B cell (primary cell): Measurements from ENCODE around the gene FOSB. TPM values are rescaled to one million over a fixed set of nuclear protein-coding genes. Genes with fewer than 3 reads are reported as not detected.
A peak's percentile ranks its signal among the peaks of the same experiment; 100 is the strongest.

Experiments used
- ATAC-seq: fragments of 200-7000 bp; cut with Tn5 transposase; one replicate; pipeline ENCODE4 v1.10.0; 2021; ENCODE audit warnings: low read depth, mild to moderate bottlenecking, moderate number of reproducible peaks, moderate library complexity
- CTCF ChIA-PET: fragments of 350-600 bp; sonication (Branson Sonifier 250); formaldehyde crosslinking; loops from one replicate; lab custom pipeline; 2021; ENCODE audit warnings: antibody characterized with exemption, inconsistent platforms; lab: Charles Lee
- POLR2A ChIA-PET: fragments of 350-600 bp; sonication (Branson Sonifier 250); formaldehyde crosslinking; loops from one replicate; lab custom pipeline; 2021; ENCODE audit warnings: antibody characterized with exemption; lab: Charles Lee
- DNase-seq: peaks from one replicate; pipeline ENCODE4 v3.0.0; 2013
- H2AFZ ChIP-seq: 2 replicates; pipeline ENCODE4 v1.6.1; 2012; ENCODE audit warnings: mild to moderate bottlenecking, low read depth, low read length; ENCODE audit not compliant: insufficient read depth, poor library complexity, severe bottlenecking
- H3K27ac ChIP-seq, 2 donors: 1 replicate in 1 of 2; 2 replicates in 1 of 2; pipeline ENCODE4 v1.5.1; 2012 to 2013; ENCODE audit warnings: low read length in 2 of 2, mild to moderate bottlenecking in 2 of 2, moderate library complexity in 1 of 2
- H3K27me3 ChIP-seq, 4 experiments: fragments of 200-600 bp in 1 of 4; sonication (generic) in 1 of 4; replicated peaks in 1 of 4; 1 replicate in 2 of 4; 2 replicates in 2 of 4; pipeline versions ENCODE4 v1.6.1 to v1.7.0; 2013 to 2016; ENCODE audit warnings: low read length in 3 of 4, mild to moderate bottlenecking in 2 of 4, mixed read lengths in 1 of 4, moderate library complexity in 1 of 4; ENCODE audit not compliant: insufficient read depth in 4 of 4, control insufficient read depth in 3 of 4; ENCODE audit errors: control extremely low read depth in 1 of 4
- H3K36me3 ChIP-seq, 2 experiments: replicated peaks in 1 of 2; 1 replicate in 1 of 2; 2 replicates in 1 of 2; pipeline versions ENCODE4 v1.6.1 to v1.7.1; 2013; ENCODE audit warnings: low read length in 1 of 2; ENCODE audit not compliant: insufficient read depth in 2 of 2, control insufficient read depth in 1 of 2; ENCODE audit errors: control extremely low read depth in 1 of 2, extremely low read depth in 1 of 2
- H3K4me1 ChIP-seq, 2 donors: fragments of 200-600 bp in 1 of 2; sonication (generic) in 1 of 2; 1 replicate in 1 of 2; 2 replicates in 1 of 2; pipeline versions ENCODE4 v1.5.1 to v1.6.1; 2013 to 2017; ENCODE audit warnings: low read length in 2 of 2; ENCODE audit not compliant: control insufficient read depth in 2 of 2, insufficient read depth in 2 of 2
- H3K4me2 ChIP-seq: replicated peaks from 2 replicates; pipeline ENCODE3; 2012; ENCODE audit warnings: mild to moderate bottlenecking, low read depth, low read length; ENCODE audit not compliant: poor library complexity, severe bottlenecking
- H3K4me3 ChIP-seq, 5 experiments: fragments of 200-600 bp in 1 of 5; sonication (generic) in 1 of 5; 1 replicate in 3 of 5; 2 replicates in 2 of 5; pipeline versions ENCODE4 v1.5.1 to v1.7.0; 2011 to 2016; ENCODE audit warnings: low read length in 4 of 5, mild to moderate bottlenecking in 4 of 5, low read depth in 2 of 5, control low read depth in 1 of 5, moderate library complexity in 1 of 5; ENCODE audit not compliant: insufficient read depth in 1 of 5; ENCODE audit errors: control extremely low read depth in 1 of 5, extremely low read depth in 1 of 5
- H3K79me2 ChIP-seq: fragments of 200-600 bp; sonication (generic); one replicate; pipeline ENCODE4 v1.6.0; 2016; ENCODE audit warnings: low read length; ENCODE audit not compliant: control insufficient read depth, insufficient read depth
- H3K9ac ChIP-seq: fragments of 200-600 bp; sonication (generic); 2 replicates; pipeline ENCODE4 v1.6.1; 2017; ENCODE audit warnings: mild to moderate bottlenecking, low read length, moderate library complexity
- H3K9me3 ChIP-seq, 3 donors: one replicate each; pipeline versions ENCODE4 v1.6.1 to v1.7.1; 2013; ENCODE audit warnings: low read length in 2 of 3; ENCODE audit not compliant: control insufficient read depth in 2 of 3, insufficient read depth in 1 of 3; ENCODE audit errors: control extremely low read depth in 1 of 3
- H4K20me1 ChIP-seq: 2 replicates; pipeline ENCODE4 v1.6.0; 2012; ENCODE audit warnings: mild to moderate bottlenecking, low read length; ENCODE audit not compliant: insufficient read depth, control insufficient read depth, poor library complexity, severe bottlenecking
- H3K27ac Mint-ChIP-seq: one replicate; pipeline ENCODE4 v1.8.0; 2021; ENCODE audit warnings: mixed read lengths
- H3K27me3 Mint-ChIP-seq: one replicate; pipeline ENCODE4 v1.8.0; 2021; ENCODE audit warnings: mixed read lengths
- H3K4me1 Mint-ChIP-seq: one replicate; pipeline ENCODE4 v1.8.0; 2021; ENCODE audit warnings: mixed read lengths
- H3K4me3 Mint-ChIP-seq: one replicate; pipeline ENCODE4 v1.8.0; 2021; ENCODE audit warnings: mixed read lengths
- H3K9me3 Mint-ChIP-seq: one replicate; pipeline ENCODE4 v1.8.0; 2022; ENCODE audit warnings: mixed read lengths; ENCODE audit not compliant: insufficient read depth
- CTCF ChIP-seq: fragments of 200-600 bp; IDR thresholded peaks from one replicate; pipeline ENCODE4 v1.8.0; 2022; ENCODE audit warnings: antibody characterized with exemption, mild to moderate bottlenecking
- EZH2 ChIP-seq: IDR thresholded peaks from 2 replicates; pipeline ENCODE4 v1.6.1; 2012; ENCODE audit warnings: borderline replicate concordance, low read depth, mild to moderate bottlenecking, moderate library complexity, low read length; ENCODE audit not compliant: insufficient read depth, poor library complexity, severe bottlenecking
- WGBS: methylation state at CpG from one replicate; pipeline ENCODE4 v1.1.5; 2013; ENCODE audit warnings: missing lambda C conversion rate; ENCODE audit not compliant: insufficient coverage; 5-methylcytosine and 5-hydroxymethylcytosine counted together
- intact Hi-C: fragments of 100-400 bp; cut with micrococcal nuclease; formaldehyde crosslinking; loops from one replicate; pipeline ENCODE4 v1.10.0; 2022
- polyA plus RNA-seq: library from polyadenylated mRNA; depleted of rRNA; stranded (reverse); fragments of >200 nt; gene quantifications from 2 replicates; pipeline ENCODE4 v1.2.3, GENCODE V29; 2012
- total RNA-seq, 2 donors: library from RNA; stranded (reverse); fragments of 120-200 nt in 1 of 2; gene quantifications; 1 replicate in 1 of 2; 2 replicates in 1 of 2; pipeline versions ENCODE4 v1.2.3 to v1.2.4, GENCODE V29; 2013 to 2022

Gene FOSB
- total and polyA plus RNA-seq, 2 donors (not counting 1 experiment from before 2014, with no cell fraction given), result 39.6 to 2,860 TPM

GRCh38 chr19:45517238-45517637 is 49.4 kb downstream of the FOSB start:
- H3K27ac ChIP-seq, result no peak overlapping the region
- Mint-ChIP-seq H3K4me3 (no peak overlapping the region), H3K4me1 (peaks cover 45% of the 10 kb centered on the region), H3K9me3 (no peaks in the 10 kb centered on the region), H3K27ac (peak overlapping the region; percentile 59), H3K27me3 (no peaks in the 10 kb centered on the region)
- peaks cover 41 to 43% of the 10 kb centered on the region in 2 donors for H3K4me1 ChIP-seq
- H3K79me2 ChIP-seq, result peaks cover 41% of the 10 kb centered on the region
- CTCF ChIA-PET, result interaction anchor here (0.5 kb wide), 1 partner anchor 26 kb away, joined by 3 read pairs; no protein-coding TSS in a partner anchor
- H4K20me1 ChIP-seq, result peaks cover 53% of the 10 kb centered on the region
- DNase-seq (no peak), ATAC-seq (no peak)
- H3K4me2 ChIP-seq, result no peak overlapping the region
- intact Hi-C loops, result no loop called here
- no peak overlapping the region for H2AFZ ChIP-seq
- no peak for TF ChIP-seq CTCF
- no peak for TF ChIP-seq EZH2
- no peak overlapping the region for H3K9ac ChIP-seq
- POLR2A ChIA-PET, result interaction anchor here (0.7 kb wide), 1 partner anchor 77 kb away, joined by 3 read pairs; no protein-coding TSS in a partner anchor
- H3K27me3 ChIP-seq, result no peaks in the 10 kb centered on the region
- H3K36me3 ChIP-seq, result peaks cover 0 to 35% of the 10 kb centered on the region in 2 experiments
- no peaks in the 10 kb centered on the region for H3K9me3 ChIP-seq
- H3K4me3 ChIP-seq, result no peak overlapping the region
- 81% methylated on average over 6 of the region's 7 CpGs for WGBS

GRCh38 chr19:45517641-45518468 is 50.1 kb downstream of the FOSB start:
- POLR2A ChIA-PET, result no interaction called here
- ATAC-seq, result no peak

More at GRCh38 chr19:45517641-45518468, 50.1 kb downstream of the FOSB start:
- CTCF ChIA-PET, result interaction anchor here (0.5 kb wide), 1 partner anchor 25 kb away, joined by 3 read pairs; no protein-coding TSS in a partner anchor
- Histone ChIP-seq H3K4me3 (no peak overlapping the region), H3K36me3 (peaks cover 0 to 40% of the 10 kb centered on the region in 2 experiments), H3K4me1 (peaks cover 35 to 37% of the 10 kb centered on the region in 2 donors), H3K27me3 (no peaks in the 10 kb centered on the region), H2AFZ (no peak overlapping the region), H4K20me1 (peaks cover 51% of the 10 kb centered on the region), H3K9ac (no peak overlapping the region), H3K9me3 (no peaks in the 10 kb centered on the region), H3K79me2 (peaks cover 35% of the 10 kb centered on the region), H3K4me2 (no peak overlapping the region), H3K27ac (no peak overlapping the region)
- intact Hi-C loops, result no loop called here
- H3K9me3 Mint-ChIP-seq, result no peaks in the 10 kb centered on the region
- WGBS, result 90% methylated on average over 37 of the region's 50 CpGs
- DNase-seq, result no peak
- peaks cover 43% of the 10 kb centered on the region for H3K4me1 Mint-ChIP-seq
- no peaks in the 10 kb centered on the region for H3K27me3 Mint-ChIP-seq
- peak overlapping the region; percentile 59 for H3K27ac Mint-ChIP-seq
- no peak for TF ChIP-seq CTCF
- TF ChIP-seq EZH2, result no peak
- no peak overlapping the region for H3K4me3 Mint-ChIP-seq
